Prostate gland (tissue), 2 donors: ENCODE data around the gene AIF1L. TPM values are rescaled to one million over a fixed set of nuclear protein-coding genes. Genes with fewer than 3 reads are reported as not detected.

ENCODE experiments used
- DNase-seq: peaks from one replicate; pipeline ENCODE4 v3.0.0-alpha.2; 2019; ENCODE audit warnings: low spot score
- H3K27ac ChIP-seq, 2 donors: fragments of 200-600 bp; sonication (generic); 2 replicates each; pipeline ENCODE4 v1.5.1; 2017 to 2019
- H3K27me3 ChIP-seq: fragments of 200-600 bp; sonication (generic); replicated peaks from 2 replicates; pipeline ENCODE4 v1.5.1; 2019; ENCODE audit not compliant: insufficient read depth
- H3K36me3 ChIP-seq, 2 donors: fragments of 200-600 bp; sonication (generic); 1 replicate in 1 of 2; 2 replicates in 1 of 2; pipeline versions ENCODE4 v1.5.1 to v1.8.1; 2017 to 2019
- H3K4me1 ChIP-seq: fragments of 200-600 bp; sonication (generic); replicated peaks from 2 replicates; pipeline ENCODE4 v1.5.1; 2019
- H3K4me3 ChIP-seq, 2 donors: fragments of 200-600 bp; sonication (generic); 2 replicates each; pipeline ENCODE4 v1.5.1; 2017 to 2019
- H3K9me3 ChIP-seq: fragments of 200-600 bp; sonication (generic); 2 replicates; pipeline ENCODE4 v1.5.1; 2017
- POLR2A ChIP-seq: fragments of 450-650 bp; IDR thresholded peaks from one replicate; pipeline ENCODE4 v1.6.1; 2016; ENCODE audit warnings: antibody characterized with exemption, mild to moderate bottlenecking
- POLR2AphosphoS5 ChIP-seq: sonication (generic); formaldehyde crosslinking; IDR thresholded peaks from one replicate; pipeline ENCODE4 v1.6.1; 2017; ENCODE audit warnings: antibody characterized with exemption
- WGBS: methylation state at CpG from one replicate; pipeline ENCODE4 v1.1.5; 2018; 5-methylcytosine and 5-hydroxymethylcytosine counted together
- intact Hi-C: fragments of 100-400 bp; cut with DNase I; formaldehyde crosslinking; loops from one replicate; pipeline ENCODE4 v1.14.2; 2022
- total RNA-seq, 2 donors: library from RNA; depleted of rRNA; stranded (reverse); fragments of >200 nt; gene quantifications; one replicate each; pipeline ENCODE4 v1.1.0, GENCODE V29; 2016
- TF ChIP-seq, protein P1 (sequence below), 4 experiments: fragments of 200-600 bp in 2 of 4; fragments of 450-650 bp in 2 of 4; sonication (generic) in 2 of 4; IDR thresholded peaks; 1 replicate in 3 of 4; 2 replicates in 1 of 4; pipeline ENCODE4 v1.5.1; 2016 to 2019; ENCODE audit warnings: antibody characterized with exemption in 4 of 4, mild to moderate bottlenecking in 2 of 4, moderate library complexity in 2 of 4

The AIF1L gene
- total RNA-seq, 2 donors from 2014 or later, result 3.6 to 18.4 TPM

DNA sequence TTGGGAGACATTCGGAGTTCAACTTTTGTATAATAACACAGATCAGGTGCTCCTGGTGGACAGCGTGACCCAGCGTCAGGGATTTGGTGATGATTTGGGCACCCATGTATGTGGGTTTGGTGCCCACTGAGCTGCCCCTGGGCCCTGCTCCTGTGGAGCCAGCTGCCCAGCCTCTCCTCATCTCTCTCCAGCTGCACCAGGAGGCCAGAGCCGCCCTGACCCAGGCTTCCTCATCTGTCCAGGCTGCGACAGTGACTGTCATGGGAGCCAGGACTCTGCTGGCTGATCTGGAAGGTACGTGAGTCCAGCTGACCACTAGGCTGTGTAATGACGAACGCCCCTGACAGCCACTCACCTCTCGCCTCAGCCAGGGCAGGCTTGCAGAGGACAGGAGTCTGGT is 14.5 kb upstream of the AIF1L start:
- 91% methylated on average over 8 of the region's 9 CpGs for WGBS
- no peaks in the 10 kb centered on the region for H3K4me1 ChIP-seq
- intact Hi-C loops, result no loop called here
- no peak overlapping the region for H3K4me3 ChIP-seq
- H3K27me3 ChIP-seq, result no peaks in the 10 kb centered on the region
- H3K9me3 ChIP-seq, result no peaks in the 10 kb centered on the region
- DNase-seq, result no peak
- no peaks in the 10 kb centered on the region for H3K36me3 ChIP-seq
- no peak for TF ChIP-seq POLR2AphosphoS5
- TF ChIP-seq POLR2A, result no peak
- TF ChIP-seq, protein P1, sequence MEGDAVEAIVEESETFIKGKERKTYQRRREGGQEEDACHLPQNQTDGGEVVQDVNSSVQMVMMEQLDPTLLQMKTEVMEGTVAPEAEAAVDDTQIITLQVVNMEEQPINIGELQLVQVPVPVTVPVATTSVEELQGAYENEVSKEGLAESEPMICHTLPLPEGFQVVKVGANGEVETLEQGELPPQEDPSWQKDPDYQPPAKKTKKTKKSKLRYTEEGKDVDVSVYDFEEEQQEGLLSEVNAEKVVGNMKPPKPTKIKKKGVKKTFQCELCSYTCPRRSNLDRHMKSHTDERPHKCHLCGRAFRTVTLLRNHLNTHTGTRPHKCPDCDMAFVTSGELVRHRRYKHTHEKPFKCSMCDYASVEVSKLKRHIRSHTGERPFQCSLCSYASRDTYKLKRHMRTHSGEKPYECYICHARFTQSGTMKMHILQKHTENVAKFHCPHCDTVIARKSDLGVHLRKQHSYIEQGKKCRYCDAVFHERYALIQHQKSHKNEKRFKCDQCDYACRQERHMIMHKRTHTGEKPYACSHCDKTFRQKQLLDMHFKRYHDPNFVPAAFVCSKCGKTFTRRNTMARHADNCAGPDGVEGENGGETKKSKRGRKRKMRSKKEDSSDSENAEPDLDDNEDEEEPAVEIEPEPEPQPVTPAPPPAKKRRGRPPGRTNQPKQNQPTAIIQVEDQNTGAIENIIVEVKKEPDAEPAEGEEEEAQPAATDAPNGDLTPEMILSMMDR (IDR thresholded peaks at IDR 0.05), result no peak
- no peak overlapping the region for H3K27ac ChIP-seq

DNA sequence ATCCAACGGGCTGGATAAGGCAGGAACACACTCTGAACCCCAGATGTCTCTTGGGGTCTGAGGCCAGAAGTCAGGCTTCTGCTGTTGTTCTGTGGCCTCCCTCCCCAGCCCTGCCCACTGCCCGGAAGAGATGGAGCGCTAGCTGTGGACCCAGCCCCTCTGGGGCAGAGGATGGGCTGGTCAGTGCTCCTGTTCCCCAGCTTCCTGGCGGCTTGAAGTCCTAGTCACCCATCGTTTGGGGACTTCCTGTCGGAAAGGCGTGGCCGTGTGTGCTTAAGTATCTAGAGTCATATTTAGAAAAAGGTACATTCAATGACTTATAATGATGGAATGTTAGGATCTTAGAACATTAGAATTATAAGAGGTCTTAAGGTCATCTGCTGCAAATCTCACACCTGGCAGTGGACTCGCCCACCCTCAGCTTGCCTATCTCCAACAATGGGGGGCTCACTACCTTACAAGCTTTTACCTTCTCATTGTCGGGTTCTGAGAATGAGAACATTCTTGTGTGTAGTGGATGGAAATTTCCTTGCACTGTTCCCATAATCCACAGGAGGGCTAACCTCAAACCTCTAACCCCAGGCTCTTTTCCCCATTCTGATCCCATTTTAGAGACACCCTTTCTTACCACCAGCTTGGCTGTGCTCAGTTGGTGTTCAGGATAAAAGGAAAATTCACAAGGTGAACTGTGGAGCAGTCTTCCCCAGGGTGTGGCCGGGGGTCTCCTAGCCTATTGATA is 13.4 kb upstream of the AIF1L start:
- no peak overlapping the region for H3K27ac ChIP-seq
- H3K36me3 ChIP-seq, result no peaks in the 10 kb centered on the region
- H3K4me3 ChIP-seq, result no peak overlapping the region
- TF ChIP-seq POLR2AphosphoS5 (no peak), POLR2A (no peak)
- TF ChIP-seq, protein P1 (IDR thresholded peaks at IDR 0.05), result no peak
- no peak for DNase-seq
- H3K27me3 ChIP-seq, result no peaks in the 10 kb centered on the region
- H3K9me3 ChIP-seq, result no peaks in the 10 kb centered on the region
- H3K4me1 ChIP-seq, result no peaks in the 10 kb centered on the region
- intact Hi-C loops, result no loop called here
- 67% methylated on average over 11 of the region's 11 CpGs for WGBS

DNA sequence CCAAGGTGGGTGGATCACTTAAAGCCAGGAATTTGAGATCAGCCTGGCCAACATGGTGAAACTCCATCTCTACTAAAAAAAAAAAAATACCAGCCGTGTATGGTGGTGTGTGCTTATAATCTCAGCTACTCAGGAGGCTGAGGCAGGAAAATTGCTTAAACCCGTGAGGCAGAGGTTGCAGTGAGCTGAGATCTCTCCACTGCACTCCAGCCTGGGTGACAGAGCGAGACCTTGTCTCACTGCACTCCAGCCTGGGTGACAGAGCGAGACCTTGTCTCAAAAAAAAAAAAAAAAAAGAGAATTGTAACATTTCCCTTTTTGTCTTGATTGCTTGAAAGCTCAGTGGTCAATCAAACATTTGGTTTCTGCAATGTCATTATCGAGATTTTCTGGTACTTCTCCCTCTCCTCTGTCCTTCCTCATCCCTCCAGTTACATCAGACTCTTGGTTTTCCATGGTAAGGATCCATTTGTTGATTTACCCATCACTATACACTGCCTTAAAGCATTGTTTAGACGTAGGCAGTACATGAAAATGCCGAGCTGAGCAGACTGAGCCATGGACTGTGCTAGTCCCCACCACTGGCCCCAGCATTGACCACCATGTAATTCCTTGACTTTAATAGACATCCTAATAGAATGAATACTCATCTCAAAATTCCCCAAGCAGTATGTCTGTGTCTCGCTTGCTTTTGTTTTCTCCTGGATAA is 11.5 kb upstream of the AIF1L start:
- no peaks in the 10 kb centered on the region for H3K27me3 ChIP-seq
- no peak overlapping the region for H3K27ac ChIP-seq
- no peak overlapping the region for H3K4me3 ChIP-seq
- intact Hi-C loops, result no loop called here
- 78% methylated on average over 8 of the region's 8 CpGs for WGBS
- TF ChIP-seq POLR2AphosphoS5, result no peak
- TF ChIP-seq POLR2A, result no peak
- TF ChIP-seq, protein P1 (IDR thresholded peaks at IDR 0.05), result no peak
- H3K36me3 ChIP-seq, result no peaks in the 10 kb centered on the region
- no peak for DNase-seq
- H3K9me3 ChIP-seq, result no peaks in the 10 kb centered on the region
- no peaks in the 10 kb centered on the region for H3K4me1 ChIP-seq

DNA sequence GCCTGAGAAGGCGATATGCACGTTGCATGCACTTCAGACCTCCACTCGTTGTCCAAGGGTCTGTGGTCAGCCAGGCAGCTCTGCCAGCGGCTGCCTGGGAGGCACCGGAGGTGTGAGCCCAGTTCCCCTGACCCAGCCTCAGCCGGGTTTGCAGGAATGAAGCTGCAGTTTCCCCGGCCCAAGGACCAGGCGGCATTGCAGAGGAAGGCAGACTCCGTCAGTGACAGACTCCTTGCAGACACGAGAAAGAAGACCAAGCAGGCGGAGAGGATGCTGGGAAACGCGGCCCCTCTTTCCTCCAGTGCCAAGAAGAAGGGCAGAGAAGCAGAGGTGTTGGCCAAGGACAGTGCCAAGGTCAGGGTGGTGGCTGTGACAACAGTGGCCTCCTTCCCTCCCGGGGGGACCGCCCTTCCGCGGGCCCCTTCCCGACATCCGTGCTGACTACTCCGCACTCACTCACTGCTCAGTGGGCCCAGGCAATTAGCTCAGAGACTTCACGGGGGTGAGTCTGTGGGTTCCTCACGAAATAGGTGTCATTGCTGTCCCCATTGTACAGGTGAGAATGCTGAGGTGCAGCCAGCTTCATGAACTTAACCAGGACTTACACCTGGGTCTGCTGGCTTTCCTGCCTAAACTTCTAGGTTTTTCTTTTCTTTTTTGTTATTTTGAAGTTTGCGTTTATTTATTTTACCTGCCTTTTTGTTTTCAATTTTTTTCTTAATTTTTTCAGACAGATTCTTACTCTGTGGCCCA is 10.8 kb upstream of the AIF1L start:
- Histone ChIP-seq H3K27ac (no peak overlapping the region), H3K9me3 (no peaks in the 10 kb centered on the region), H3K27me3 (no peaks in the 10 kb centered on the region), H3K36me3 (no peaks in the 10 kb centered on the region), H3K4me1 (no peaks in the 10 kb centered on the region), H3K4me3 (no peak overlapping the region)
- intact Hi-C loops, result no loop called here
- 77% methylated on average over 23 of the region's 23 CpGs for WGBS
- DNase-seq, result no peak
- TF ChIP-seq POLR2A, result no peak
- TF ChIP-seq POLR2AphosphoS5, result no peak
- TF ChIP-seq, protein P1 (IDR thresholded peaks at IDR 0.05), result no peak
